ENCODE results near the gene CPA1. TPM values are rescaled to one million over a fixed set of nuclear protein-coding genes. Genes with fewer than 3 reads are reported as not detected.

CPA1 gene
- total RNA-seq, 1 experiment from 2014 or later, result 7.9 TPM

GRCh38 chr7:130396109-130396508 lies 15.8 kb downstream of the CPA1 start (continued):
- no peak for TF ChIP-seq ZBTB43 (CRISPR knock-in tag; IDR thresholded peaks at IDR 0.05)
- no peak for TF ChIP-seq NFATC4 (CRISPR knock-in tag; IDR thresholded peaks at IDR 0.05)
- no peak for TF ChIP-seq EMX1 (CRISPR knock-in tag; IDR thresholded peaks at IDR 0.05)

GRCh38 chr7:130397051-130397757 lies 16.9 kb downstream of the CPA1 start:
- H3K27ac Mint-ChIP-seq, result 0 out of 2 replicates have a peak overlapping the region, but pooled peaks have one; percentile 47
- ChIA-PET CTCF (interaction anchor here (0.7 to 1.1 kb wide), 2 partner anchors 16 to 31 kb away, joined by 3 to 4 read pairs; no protein-coding TSS in a partner anchor), POLR2A (no interaction called here)
- no peak for DNase-seq (ENCODE audit: low spot score)
- peaks cover 4% of the 10 kb centered on the region for H3K36me3 Mint-ChIP-seq
- no peak overlapping the region for H3K4me3 Mint-ChIP-seq
- H3K4me1 Mint-ChIP-seq, result peaks cover 29% of the 10 kb centered on the region
- H3K27me3 Mint-ChIP-seq (ENCODE audit: low read depth), result no peaks in the 10 kb centered on the region; the same call in 1 of the 2 replicates
- H3K9me3 Mint-ChIP-seq, result no peaks in the 10 kb centered on the region
- ATAC-seq, result no peak
- TF ChIP-seq HMGXB4 (CRISPR knock-in tag; IDR thresholded peaks at IDR 0.05) (no peak), GRHL2 (CRISPR knock-in tag; IDR thresholded peaks at IDR 0.05; ENCODE audit: insufficient replicate concordance, severe bottlenecking) (no peak), USF2 (CRISPR knock-in tag; IDR thresholded peaks at IDR 0.05) (no peak), SMAD3 (CRISPR knock-in tag; IDR thresholded peaks at IDR 0.05; ENCODE audit: borderline replicate concordance) (no peak), ARID4B (CRISPR knock-in tag; IDR thresholded peaks at IDR 0.05; ENCODE audit: borderline replicate concordance) (no peak), OVOL2 (CRISPR knock-in tag; IDR thresholded peaks at IDR 0.05; ENCODE audit: borderline replicate concordance) (no peak), ATF1 (CRISPR knock-in tag; IDR thresholded peaks at IDR 0.05) (no peak), IRF2 (CRISPR knock-in tag; IDR thresholded peaks at IDR 0.05; ENCODE audit: borderline replicate concordance, low read depth) (no peak), NR1H2 (CRISPR knock-in tag; IDR thresholded peaks at IDR 0.05) (no peak), FOXP4 (CRISPR knock-in tag; IDR thresholded peaks at IDR 0.05) (no peak), FOXJ3 (CRISPR knock-in tag; IDR thresholded peaks at IDR 0.05; ENCODE audit: borderline replicate concordance) (no peak), GABPB1 (CRISPR knock-in tag; IDR thresholded peaks at IDR 0.05) (no peak), AR (CRISPR knock-in tag; IDR thresholded peaks at IDR 0.05) (no peak), ETV6 (CRISPR knock-in tag; IDR thresholded peaks at IDR 0.05) (no peak), NFE2L1 (CRISPR knock-in tag; IDR thresholded peaks at IDR 0.05) (no peak), E2F4 (CRISPR knock-in tag; IDR thresholded peaks at IDR 0.05; ENCODE audit: borderline replicate concordance, low read depth) (no peak)

All from WTC11 (cell line).